Putamen (tissue), 1 donor: ENCODE data around the gene ZCCHC2.

Experiments used
- DNase-seq: peaks from one replicate; pipeline ENCODE4 v3.0.0-alpha.2; 2016; ENCODE audit warnings: low spot score

Gene ZCCHC2

GRCh38 chr18:62510789-62511188 is 12.0 kb upstream of the ZCCHC2 start:
- DNase-seq = no peak

DNA sequence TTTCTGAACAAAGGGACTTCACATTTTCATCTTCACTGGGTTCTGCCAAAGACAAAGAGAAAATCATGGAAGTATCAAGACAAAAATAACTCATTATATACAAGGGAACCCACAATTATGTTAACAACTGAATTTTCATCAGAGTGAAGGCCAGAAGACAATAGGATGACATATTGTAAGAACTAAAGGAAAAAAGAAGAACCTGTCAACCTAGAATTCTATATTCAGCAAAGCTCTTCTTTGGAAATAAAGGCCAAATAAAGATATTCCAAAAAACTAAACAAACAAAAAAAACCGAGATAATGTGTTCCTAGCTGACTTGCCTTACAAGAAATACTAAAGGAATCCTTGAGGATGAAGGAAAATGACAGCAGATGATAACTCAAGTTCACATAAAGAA is 10.3 kb upstream of the ZCCHC2 start:
- no peak for DNase-seq

GRCh38 chr18:62512996-62513395 is 9.8 kb upstream of the ZCCHC2 start:
- no peak for DNase-seq

- DNase-seq = no peak
Measured at GRCh38 chr18:62514570-62514969, 8.3 kb upstream of the ZCCHC2 start.

DNA sequence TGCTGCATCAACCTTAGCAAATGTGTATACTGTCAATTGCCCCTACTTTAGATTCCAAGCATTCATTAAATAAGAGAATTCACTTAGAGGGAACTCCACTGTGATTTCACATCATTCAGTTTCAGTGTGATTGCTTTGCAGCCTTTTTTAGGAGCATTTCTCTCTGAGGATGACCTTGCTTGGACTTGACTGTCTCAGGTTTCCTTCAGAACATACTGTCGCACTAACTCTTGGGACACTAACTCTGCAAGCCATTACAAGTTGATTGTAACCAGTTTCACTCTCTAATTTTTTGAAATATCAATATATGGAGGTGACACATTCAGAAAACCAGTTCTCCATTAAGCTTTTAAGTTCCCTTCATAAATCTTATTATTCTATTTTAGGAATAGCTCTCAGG is 6.6 kb upstream of the ZCCHC2 start:
- DNase-seq = no peak

GRCh38 chr18:62518460-62519375 is 4.1 kb upstream of the ZCCHC2 start:
- no peak for DNase-seq

DNA sequence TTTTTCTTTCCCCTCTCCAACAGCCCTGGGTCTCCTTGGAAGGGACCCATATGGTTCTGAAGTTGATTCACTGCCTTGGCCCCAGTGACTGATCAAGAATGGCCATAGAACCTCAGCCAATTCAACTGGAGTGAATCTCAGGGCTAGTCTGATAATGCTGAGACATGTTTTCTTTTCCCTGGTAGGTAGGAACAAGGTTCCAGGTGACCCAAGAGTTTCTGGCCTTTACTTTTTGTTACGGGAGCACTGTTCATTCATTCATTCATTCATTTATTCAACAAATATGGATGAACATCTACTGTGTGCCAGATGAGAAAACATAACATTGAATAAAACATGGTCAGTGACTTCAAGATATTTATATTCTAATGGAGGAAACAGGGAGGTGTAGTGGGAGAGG is 3.1 kb upstream of the ZCCHC2 start:
- DNase-seq = no peak

- no peak for DNase-seq
Measured at GRCh38 chr18:62521082-62521481, 1.7 kb upstream of the ZCCHC2 start.

DNA sequence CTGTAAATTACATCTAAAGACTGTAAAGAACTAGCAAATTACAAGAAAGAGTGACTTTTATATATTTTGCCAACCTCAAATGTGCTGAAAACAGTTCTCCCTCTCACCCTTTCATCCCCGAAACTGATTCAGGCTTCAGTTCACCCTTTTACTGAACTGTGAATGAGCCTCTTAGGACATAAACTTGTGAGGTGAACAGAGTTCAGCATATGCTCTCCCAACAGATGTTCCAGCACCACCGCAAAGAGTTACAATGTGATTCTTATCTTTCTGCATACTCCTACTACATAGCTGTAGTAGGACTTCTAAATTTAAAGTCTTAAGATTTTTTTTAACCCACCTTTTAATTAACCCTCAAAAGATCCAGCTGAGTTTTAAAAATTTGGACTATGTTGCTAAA is 1.2 kb upstream of the ZCCHC2 start:
- no peak for DNase-seq

- DNase-seq = no peak
Measured at GRCh38 chr18:62522178-62522503, 684 bp upstream of the ZCCHC2 start.

DNA sequence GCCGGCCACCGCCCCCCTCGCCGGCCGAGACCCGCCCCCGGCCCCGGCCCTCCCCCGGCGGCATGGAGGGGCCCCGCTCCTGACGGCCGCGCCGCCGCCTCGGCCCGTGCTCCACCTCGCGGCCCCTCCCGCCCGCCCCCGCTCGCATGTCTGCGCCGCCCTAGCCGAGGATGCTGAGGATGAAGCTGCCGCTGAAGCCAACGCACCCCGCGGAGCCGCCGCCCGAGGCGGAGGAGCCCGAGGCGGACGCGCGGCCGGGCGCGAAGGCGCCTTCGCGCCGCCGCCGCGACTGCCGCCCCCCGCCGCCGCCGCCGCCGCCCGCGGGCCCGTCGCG is 397 bp downstream of the ZCCHC2 start:
- no peak for DNase-seq

DNA sequence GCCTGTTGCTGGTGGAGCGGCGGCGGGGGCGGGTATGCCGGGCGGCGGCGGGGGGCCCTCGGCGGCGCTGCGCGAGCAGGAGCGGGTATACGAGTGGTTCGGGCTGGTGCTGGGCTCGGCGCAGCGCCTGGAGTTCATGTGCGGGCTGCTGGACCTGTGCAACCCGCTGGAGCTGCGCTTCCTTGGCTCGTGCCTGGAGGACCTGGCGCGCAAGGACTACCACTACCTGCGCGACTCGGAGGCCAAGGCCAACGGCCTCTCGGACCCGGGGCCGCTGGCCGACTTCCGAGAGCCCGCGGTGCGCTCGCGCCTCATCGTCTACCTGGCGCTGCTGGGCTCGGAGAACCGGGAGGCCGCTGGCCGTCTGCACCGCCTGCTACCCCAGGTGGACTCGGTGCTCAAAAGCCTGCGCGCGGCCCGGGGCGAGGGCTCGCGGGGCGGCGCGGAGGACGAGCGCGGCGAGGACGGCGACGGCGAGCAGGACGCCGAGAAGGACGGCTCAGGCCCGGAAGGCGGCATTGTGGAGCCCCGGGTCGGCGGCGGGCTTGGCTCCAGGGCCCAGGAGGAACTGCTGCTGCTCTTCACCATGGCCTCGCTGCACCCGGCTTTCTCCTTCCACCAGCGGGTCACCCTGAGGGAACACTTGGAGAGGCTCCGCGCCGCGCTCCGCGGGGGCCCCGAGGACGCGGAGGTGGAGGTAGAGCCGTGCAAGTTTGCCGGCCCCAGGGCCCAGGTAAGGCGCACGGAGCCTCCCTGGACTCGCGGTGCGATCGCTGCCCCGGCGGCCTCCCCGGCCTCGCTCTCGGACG is 1.0 kb downstream of the ZCCHC2 start:
- peak; percentile 42 for DNase-seq

DNA sequence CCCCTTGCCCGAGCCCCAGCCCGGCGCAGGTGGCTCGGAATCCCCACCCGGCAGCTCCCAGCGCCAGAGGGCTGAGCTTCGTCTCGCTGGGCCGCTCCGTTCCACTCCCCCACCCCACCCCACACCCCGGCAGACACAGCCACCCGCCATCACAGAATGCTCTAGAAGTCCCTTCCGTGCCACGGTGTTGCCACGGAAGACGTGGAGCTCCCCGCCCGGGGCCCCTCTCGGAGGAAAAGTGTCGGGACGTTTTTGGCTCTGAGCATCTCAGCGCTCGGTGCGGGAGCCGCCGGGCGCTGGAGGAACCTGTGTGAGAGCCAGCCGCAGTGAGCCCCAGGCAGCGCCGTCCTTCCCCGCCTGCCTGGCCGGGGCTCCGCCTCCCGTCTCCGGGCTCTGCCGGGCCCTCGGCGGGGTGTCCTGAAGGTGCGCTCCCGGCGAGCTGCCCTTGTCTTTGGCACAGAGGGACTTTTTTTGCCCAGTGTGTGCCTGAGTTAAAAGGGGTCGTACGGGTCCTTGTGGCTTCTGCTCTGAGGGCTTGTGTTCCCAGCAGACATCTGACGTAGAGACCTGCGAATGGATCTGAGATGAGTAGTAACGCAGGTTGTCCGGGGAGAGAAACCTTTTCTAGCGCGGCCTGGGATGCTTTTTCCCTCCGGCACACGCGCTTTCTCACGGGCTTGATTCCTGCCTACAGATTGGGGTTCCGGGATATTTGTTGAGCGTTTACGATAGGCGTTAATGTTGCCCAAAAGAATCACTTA is 1.8 kb downstream of the ZCCHC2 start:
- DNase-seq = peak; percentile 63

DNA sequence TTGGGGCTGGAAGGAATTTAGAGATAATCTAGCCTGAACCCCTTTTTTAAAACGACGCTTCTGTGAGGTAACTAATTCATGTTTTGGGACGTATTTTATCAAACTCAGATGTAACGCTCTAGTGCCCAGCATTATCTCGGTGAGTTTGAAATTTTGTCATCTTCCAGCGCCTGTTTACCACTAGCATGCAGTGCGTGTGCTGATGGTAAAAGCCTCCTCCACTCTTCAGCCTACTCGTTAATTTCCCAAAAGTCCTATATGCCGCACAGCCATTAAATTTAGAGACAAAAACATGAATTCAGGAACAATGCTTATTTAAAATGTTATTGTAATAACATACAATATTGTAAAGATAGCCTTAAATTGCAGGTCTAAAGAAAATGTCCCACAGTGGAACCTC is 2.8 kb downstream of the ZCCHC2 start:
- peak; percentile 10 for DNase-seq

- peak; percentile 82 for DNase-seq
Measured at GRCh38 chr18:62526098-62527025, 3.5 kb downstream of the ZCCHC2 start.

DNA sequence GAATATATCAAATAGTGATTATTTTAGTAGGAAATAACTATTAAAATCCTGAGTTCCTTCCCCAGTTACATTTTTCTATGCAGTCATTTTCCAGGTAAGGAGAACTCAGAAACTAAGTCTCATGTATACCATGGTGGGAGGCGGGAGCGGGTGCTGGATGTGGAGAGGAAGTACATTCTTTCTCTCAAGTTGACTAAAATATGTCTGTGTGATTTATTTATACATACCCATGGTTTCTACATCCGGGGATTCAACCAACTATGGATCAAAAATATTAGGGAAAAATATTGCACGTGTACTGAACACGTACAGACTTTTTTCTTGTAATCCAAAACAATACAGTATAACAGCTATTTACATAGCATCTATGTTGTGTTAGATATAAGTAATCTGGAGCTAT is 6.8 kb downstream of the ZCCHC2 start:
- no peak for DNase-seq

DNA sequence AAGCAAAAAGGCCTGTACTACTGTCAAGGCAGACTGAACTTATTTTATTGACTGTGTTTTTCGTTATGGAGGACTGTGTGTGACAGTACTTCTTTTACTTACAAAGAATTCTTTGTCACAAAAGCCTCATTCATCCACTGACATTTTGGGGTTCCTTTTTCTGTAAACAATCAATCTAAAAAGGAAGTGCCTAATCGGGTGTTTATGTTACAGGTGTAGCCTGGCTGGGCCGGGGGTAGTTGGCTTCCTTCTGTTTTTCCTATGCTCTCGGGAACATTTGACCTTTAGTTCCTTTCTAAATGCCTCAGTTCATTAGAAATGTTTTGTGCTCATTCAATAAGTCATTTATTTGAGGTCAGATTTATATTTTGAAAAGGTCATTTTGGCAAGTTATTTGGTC is 8.3 kb downstream of the ZCCHC2 start:
- DNase-seq = no peak

DNA sequence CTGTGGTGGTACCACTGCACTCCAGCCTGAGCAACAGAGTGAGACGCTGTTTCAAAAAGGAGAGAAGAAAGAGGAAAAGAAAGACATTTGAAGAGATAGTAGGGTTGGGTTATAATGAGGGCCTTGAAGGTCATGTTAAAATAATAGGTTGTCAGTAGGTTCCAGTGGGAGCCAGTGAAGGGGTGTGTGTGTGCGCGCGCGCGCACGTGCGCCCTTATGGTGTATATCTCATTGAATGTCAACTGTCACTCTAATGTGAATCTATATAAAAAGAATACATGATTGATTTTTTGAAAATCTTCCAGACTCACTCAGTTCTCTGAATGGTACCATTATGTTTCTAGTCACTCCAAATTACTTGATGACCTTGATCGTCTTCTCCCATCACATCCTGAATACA is 9.1 kb downstream of the ZCCHC2 start:
- DNase-seq = no peak

GRCh38 chr18:62536005-62536404 is 13.2 kb downstream of the ZCCHC2 start:
- no peak for DNase-seq

- no peak for DNase-seq
Measured at GRCh38 chr18:62537042-62537894, 14.4 kb downstream of the ZCCHC2 start.

GRCh38 chr18:62537946-62538345 is 15.1 kb downstream of the ZCCHC2 start:
- DNase-seq = no peak
